Measurements from ENCODE around the gene JAKMIP1. TPM values are rescaled to one million over a fixed set of nuclear protein-coding genes. Genes with fewer than 3 reads are reported as not detected.

The JAKMIP1 gene
- total and polyA plus RNA-seq, 2 of the 13 experiments (the other 11 are each of a cell fraction or from before 2014, with no cell fraction given) = not detected

GRCh38 chr4:6054162-6054922, 146.0 kb downstream of the JAKMIP1 start:
- H4K20me1 ChIP-seq (ENCODE audit: insufficient read depth, low read length) = no peaks in the 10 kb centered on the region
- no peak for TF ChIP-seq TBL1XR1 (IDR thresholded peaks at IDR 0.05; ENCODE audit: borderline replicate concordance, low read length, partially characterized antibody)
- no peak for TF ChIP-seq ZNF530 (CRISPR knock-in tag; IDR thresholded peaks at IDR 0.05; ENCODE audit: low read depth)
- TF ChIP-seq GATAD2A (CRISPR knock-in tag; IDR thresholded peaks at IDR 0.05) = no peak
- no peak for TF ChIP-seq SIX4 (CRISPR knock-in tag; IDR thresholded peaks at IDR 0.05)
- no peak for TF ChIP-seq ZXDC (CRISPR knock-in tag; IDR thresholded peaks at IDR 0.05)
- TF ChIP-seq MAFF (IDR thresholded peaks at IDR 0.05; ENCODE audit: low read depth, low read length) = 0 out of 2 replicates have a peak, but pooled peaks have one; percentile 21
- TF ChIP-seq ZNF75D (CRISPR knock-in tag; IDR thresholded peaks at IDR 0.05; ENCODE audit: borderline replicate concordance) = no peak
- TF ChIP-seq HNF1A (IDR thresholded peaks at IDR 0.05; ENCODE audit: low read depth) = no peak
- no peak for TF ChIP-seq HNF1A (CRISPR knock-in tag; IDR thresholded peaks at IDR 0.05; ENCODE audit: borderline replicate concordance)
- no peak for TF ChIP-seq ZNF337 (CRISPR knock-in tag; IDR thresholded peaks at IDR 0.05; ENCODE audit: borderline replicate concordance, low read depth)
- TF ChIP-seq REXO4 (CRISPR knock-in tag; IDR thresholded peaks at IDR 0.05; ENCODE audit: borderline replicate concordance) = no peak
- TF ChIP-seq MAFK (conservative IDR thresholded peaks at IDR 0.05 in 1 of 2, IDR thresholded peaks at IDR 0.05 in 1 of 2; ENCODE audit: low read length in 2 of 2) = peak; percentile 33 to 71; a peak in 3 of 4 replicates
- TF ChIP-seq ZSCAN29 (CRISPR knock-in tag; conservative IDR thresholded peaks at IDR 0.05) = no peak
- H3K79me2 ChIP-seq (ENCODE audit: insufficient read depth, low read length) = no peaks in the 10 kb centered on the region
- FAIRE-seq (no peak), DNase-seq (ENCODE audit: low spot score) (no peak), ATAC-seq (no peak)
- H3K27me3 ChIP-seq (ENCODE audit: control insufficient read depth in 1 of 2, insufficient read depth in 2 of 2, low read length in 2 of 2) = peaks cover 2 to 18% of the 10 kb centered on the region in 2 experiments; a peak in 3 of 5 replicates
- H3K27ac ChIP-seq (ENCODE audit: extremely low read length, insufficient read depth, low read length) = no peak overlapping the region
- H3K4me3 ChIP-seq (replicated peaks in 1 of 3; ENCODE audit: insufficient read depth in 1 of 3, low read depth in 2 of 3, low read length in 3 of 3) = no peak overlapping the region
- H3K4me2 ChIP-seq (ENCODE audit: low read depth, low read length) = no peak overlapping the region
- in situ Hi-C loops (cut with HindIII; ENCODE audit: extremely low pct_ligation_motif_present, low pct_unique_long_range_greater_than_20kb) (no loop called here), intact Hi-C loops (cut with micrococcal nuclease; ENCODE audit: unreplicated experiment) (no loop called here)
- H3K9ac ChIP-seq (ENCODE audit: insufficient read depth, low read depth, low read length) = no peak overlapping the region
- peaks cover 25% of the 10 kb centered on the region for H3K9me3 ChIP-seq (ENCODE audit: low read length)
- CTCF ChIA-PET (ENCODE audit: low intra/inter-chr PET ratio, low total read pairs) = no interaction called here
- 9% methylated on average over 11 of the region's 16 CpGs for WGBS (ENCODE audit: low lambda C conversion rate)
- BruUV-seq (replicated peaks) = no TSS peak
- H2AFZ ChIP-seq (ENCODE audit: low read length) = no peak overlapping the region
- no peaks in the 10 kb centered on the region for H3K36me3 ChIP-seq (replicated peaks in 1 of 2; ENCODE audit: control insufficient read depth in 1 of 2, insufficient read depth in 2 of 2, low read length in 2 of 2)
- H3K4me1 ChIP-seq (ENCODE audit: insufficient read depth, low read length) = no peaks in the 10 kb centered on the region
- POLR2A ChIA-PET = no interaction called here
